RWPE1 (cell line): ENCODE measurements around the gene VPS37B.

Experiments
- CTCF ChIA-PET: fragments of 350-600 bp; sonication (Branson Sonifier 250); formaldehyde crosslinking; extraction: SDS; loops from one replicate; lab custom pipeline; 2021; lab: Yijun Ruan, JAX
- POLR2A ChIA-PET: fragments of 400-600 bp; formaldehyde crosslinking; extraction: SDS; loops from one replicate; lab custom pipeline; 2020; ENCODE audit warnings: antibody characterized with exemption; ENCODE audit not compliant: low non-redundant PET; lab: Yijun Ruan, JAX
- DNase-seq: peaks from one replicate; pipeline ENCODE4 v3.0.0; 2012; ENCODE audit warnings: low spot score
- H3K27ac ChIP-seq: fragments of 450-650 bp; 2 replicates; pipeline ENCODE4 v1.5.1; 2017
- TF ChIP-seq, protein P1 (sequence below): fragments of 450-650 bp; conservative IDR thresholded peaks from 2 replicates; pipeline ENCODE4 v1.5.1; 2017; ENCODE audit warnings: low read depth, mild to moderate bottlenecking

Gene VPS37B

DNA sequence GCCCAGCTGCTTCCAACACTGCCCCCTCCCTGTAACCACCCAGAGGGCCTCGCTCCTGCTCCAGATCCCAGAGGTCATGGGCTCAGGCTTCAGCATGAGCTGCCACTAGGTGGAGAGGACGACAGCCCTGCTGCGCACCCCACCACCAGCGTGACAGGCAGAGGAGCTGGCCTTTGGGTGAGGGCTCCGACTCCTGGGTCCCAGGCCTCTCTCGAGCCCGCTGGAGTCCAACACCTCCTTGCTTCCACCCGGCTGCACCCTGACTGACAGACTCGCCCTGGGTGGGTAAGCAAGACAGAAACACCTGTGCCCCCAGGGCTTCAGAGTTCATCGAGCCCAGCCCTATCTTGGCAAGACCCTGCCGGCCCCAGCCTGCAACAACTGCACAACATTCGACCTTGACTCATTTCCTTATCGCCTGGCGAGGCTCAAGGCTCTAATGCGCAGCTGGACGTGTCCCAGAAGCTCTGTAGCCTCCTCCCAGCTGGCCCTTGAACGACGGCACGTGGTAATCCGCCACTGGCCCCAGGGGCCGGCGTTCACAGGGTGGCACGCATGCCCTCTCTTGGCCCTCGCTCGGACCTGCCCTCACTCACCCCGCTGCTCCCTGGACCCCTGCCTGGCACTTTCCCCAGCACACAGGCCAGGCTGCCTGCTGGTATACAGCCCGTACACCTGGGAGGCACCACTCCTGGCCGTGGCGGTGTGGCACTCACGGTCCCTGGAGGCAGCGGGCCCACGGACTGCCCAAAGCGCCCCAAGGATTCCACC lies 28.0 kb downstream of the VPS37B start:
- TF ChIP-seq, protein P1, sequence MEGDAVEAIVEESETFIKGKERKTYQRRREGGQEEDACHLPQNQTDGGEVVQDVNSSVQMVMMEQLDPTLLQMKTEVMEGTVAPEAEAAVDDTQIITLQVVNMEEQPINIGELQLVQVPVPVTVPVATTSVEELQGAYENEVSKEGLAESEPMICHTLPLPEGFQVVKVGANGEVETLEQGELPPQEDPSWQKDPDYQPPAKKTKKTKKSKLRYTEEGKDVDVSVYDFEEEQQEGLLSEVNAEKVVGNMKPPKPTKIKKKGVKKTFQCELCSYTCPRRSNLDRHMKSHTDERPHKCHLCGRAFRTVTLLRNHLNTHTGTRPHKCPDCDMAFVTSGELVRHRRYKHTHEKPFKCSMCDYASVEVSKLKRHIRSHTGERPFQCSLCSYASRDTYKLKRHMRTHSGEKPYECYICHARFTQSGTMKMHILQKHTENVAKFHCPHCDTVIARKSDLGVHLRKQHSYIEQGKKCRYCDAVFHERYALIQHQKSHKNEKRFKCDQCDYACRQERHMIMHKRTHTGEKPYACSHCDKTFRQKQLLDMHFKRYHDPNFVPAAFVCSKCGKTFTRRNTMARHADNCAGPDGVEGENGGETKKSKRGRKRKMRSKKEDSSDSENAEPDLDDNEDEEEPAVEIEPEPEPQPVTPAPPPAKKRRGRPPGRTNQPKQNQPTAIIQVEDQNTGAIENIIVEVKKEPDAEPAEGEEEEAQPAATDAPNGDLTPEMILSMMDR, result peak; percentile 59
- peak overlapping the region; percentile 95 for H3K27ac ChIP-seq
- DNase-seq, result peak; percentile 79
- POLR2A ChIA-PET, result no interaction called here
- CTCF ChIA-PET, result interaction anchor here (0.5 to 1.6 kb wide), 12 partner anchors 12 to 230 kb away, joined by 3 to 6 read pairs (median 4); no protein-coding TSS in a partner anchor

DNA sequence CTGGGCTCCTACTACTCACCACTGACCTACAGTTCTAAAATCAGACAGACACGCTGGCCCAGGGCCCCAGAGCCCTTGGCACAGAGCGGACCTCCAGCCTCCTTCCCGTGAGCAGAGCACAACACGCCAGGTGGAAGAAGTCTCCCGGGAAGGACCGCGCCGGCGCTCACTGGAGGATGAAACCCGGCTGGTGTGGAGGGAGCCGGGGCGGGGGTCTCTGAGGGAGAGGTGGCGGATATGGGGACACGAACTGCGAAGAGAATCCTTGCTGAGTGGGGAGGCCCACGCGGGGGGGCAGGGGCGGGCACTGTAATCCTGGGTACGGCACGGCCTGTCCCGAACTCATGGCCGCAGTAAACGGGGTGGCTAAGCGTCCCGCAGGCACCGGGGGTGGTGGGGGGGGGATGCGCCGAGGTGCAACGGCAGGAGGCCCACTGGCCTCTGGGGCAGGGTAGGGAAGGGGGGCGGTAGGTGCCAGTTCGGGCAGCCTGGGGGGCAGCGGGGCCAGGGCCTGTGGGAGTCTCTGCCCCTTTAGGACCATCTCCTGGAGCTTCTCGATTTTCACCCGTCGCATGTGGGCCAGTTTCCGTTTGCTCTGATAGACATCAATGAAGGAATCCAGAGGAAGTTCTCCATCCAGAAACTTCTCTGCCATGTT lies 28.8 kb downstream of the VPS37B start:
- peak overlapping the region; percentile 95 for H3K27ac ChIP-seq
- CTCF ChIA-PET, result interaction anchor here (0.5 to 1.6 kb wide), 8 partner anchors 13 to 94 kb away, joined by 3 to 6 read pairs (median 4); no protein-coding TSS in a partner anchor
- POLR2A ChIA-PET, result interaction anchor here (1.1 kb wide), 1 partner anchor 109 kb away, joined by 3 read pairs; no protein-coding TSS in a partner anchor
- TF ChIP-seq, protein P1, result no peak
- DNase-seq, result no peak

DNA sequence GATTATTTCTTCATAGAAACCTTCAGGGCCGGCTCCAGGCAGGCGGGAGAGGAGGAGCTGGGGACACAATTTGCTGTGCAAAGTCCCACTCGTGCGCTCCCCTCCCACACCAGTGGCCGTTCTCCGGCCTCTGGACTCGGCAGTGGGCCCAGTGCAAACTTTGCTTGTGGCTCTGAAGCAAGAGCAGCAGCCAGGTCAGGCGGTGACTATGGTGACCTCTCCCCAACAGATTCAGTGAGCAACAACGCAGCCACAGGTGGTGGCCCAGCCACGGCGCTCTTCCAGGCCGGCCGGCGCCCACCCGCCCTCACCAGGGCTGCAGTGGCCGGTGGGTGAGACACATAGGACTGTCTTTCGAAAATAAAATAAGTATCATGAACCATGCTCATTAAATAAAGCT lies 29.5 kb downstream of the VPS37B start:
- ChIA-PET POLR2A (interaction anchor here (1.1 kb wide), 1 partner anchor 110 kb away, joined by 3 read pairs; no protein-coding TSS in a partner anchor), CTCF (interaction anchor here (0.6 kb wide), 1 partner anchor 368 kb away, joined by 3 read pairs; no protein-coding TSS in a partner anchor)
- H3K27ac ChIP-seq, result peak overlapping the region; percentile 95
- TF ChIP-seq, protein P1, result no peak
- DNase-seq, result no peak

DNA sequence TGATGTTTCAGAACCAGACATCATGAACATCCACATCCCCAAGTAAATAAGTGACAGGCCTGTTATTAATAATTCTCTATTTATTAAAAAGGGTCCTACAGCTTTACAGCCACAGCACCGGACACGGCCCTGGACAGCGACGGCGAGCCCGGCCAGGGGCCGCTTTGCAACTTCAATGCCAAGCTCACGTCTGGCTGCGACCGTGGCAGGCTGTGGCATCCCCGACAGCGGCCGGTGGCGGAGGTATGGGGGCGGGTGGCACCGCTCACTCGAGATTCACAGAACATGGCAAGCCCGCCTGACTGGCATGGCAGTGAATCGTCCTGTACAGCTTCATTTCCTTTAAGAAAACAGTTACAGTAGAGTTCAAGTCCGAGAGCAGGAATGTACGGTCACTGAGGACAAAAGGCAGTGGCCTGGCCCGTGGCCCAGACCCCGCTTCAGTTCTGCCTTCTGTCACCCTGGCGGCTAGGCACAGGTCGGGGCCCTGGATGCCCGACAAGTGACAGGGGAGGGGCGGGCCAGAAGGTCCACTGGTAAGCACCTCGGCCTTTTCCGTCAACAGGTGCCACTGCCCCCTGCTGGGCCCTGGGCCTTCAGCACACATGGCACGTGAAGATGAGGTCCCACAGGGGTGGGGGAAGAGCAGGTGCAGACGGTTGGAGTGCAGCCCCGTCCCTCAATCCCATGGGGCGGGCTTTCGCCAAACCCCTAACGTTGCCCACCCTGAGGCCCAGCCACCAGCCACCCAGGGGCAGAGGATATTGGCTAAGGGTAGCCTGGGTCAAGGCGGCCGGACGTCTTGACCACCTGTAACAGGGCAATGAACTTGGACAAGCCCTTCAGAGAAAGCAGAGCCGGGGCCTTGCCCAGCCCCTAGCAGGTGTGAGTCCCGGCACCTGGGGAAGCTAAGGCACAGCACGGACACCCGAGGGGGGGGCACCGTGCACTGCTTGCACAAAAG lies 30.4 kb downstream of the VPS37B start:
- no peak for DNase-seq
- H3K27ac ChIP-seq, result peak overlapping the region; percentile 95
- CTCF ChIA-PET, result interaction anchor here (0.6 to 1.4 kb wide), 4 partner anchors 24 to 87 kb away, joined by 3 to 8 read pairs (median 4); no protein-coding TSS in a partner anchor
- TF ChIP-seq, protein P1, result no peak
- POLR2A ChIA-PET, result interaction anchor here (1.1 kb wide), 1 partner anchor 111 kb away, joined by 3 read pairs; no protein-coding TSS in a partner anchor

DNA sequence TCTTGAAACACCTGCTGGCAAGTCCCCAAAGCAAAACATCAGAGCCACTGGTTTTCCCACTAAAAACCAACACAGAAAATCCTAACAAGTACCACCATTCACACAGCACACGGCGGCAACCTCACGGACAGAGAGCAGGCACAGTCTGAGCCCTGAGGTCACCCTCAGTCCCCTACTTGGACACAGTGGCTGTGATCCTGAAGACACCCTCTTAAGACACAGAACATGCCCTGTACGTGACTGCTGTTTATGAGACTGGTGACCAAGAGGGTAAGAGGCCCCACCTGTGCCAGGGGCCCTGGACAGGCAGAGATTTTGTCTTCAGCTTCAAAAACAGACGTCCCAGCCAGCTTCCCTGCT lies 31.1 kb downstream of the VPS37B start:
- no peak for DNase-seq
- CTCF ChIA-PET, result interaction anchor here (0.6 to 1.4 kb wide), 3 partner anchors 25 to 88 kb away, joined by 3 to 8 read pairs (median 4); no protein-coding TSS in a partner anchor
- H3K27ac ChIP-seq, result peak overlapping the region; percentile 95
- TF ChIP-seq, protein P1, result no peak
- POLR2A ChIA-PET, result no interaction called here
